Stimulated activated CD4-positive, alpha-beta T cell treated with anti-CD3 and anti-CD28 coated beads, Interleukin-12 subunit alpha, Interleukin-12 subunit beta, amount 100 ng/mL, for 48 hours (primary cell): ENCODE results near the gene SYNJ2.

Experiments used
- DNase-seq, 3 donors: peaks; one replicate each; pipeline ENCODE4 v3.0.0-alpha.2; 2020; ENCODE audit warnings: low read depth in 2 of 3, low spot score in 1 of 3

Gene SYNJ2

GRCh38 chr6:158072083-158072721, 90.5 kb downstream of the SYNJ2 start:
- DNase-seq, result peak; percentile 42 to 66 (median 56)

DNA sequence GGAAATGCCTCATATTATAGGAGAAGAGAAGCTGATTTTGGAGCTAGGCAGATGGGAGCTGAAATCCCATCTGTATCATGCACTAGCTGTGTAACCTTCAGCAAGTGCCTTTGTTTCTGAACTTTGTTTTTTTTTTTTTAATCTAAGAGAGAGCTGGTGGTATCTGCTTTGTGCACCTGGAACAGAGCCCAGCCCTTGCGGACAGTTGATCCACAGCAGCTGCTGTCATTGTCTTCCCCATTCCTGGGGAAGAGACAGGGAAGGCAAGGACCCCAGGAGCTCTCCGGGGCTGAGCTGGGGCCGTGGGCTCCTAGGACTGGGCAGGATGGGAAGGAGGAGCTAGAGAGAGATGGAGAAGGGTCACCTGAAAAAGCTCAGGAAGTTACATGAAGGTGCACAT, 92.1 kb downstream of the SYNJ2 start:
- no peak for DNase-seq

GRCh38 chr6:158076548-158076947, 94.9 kb downstream of the SYNJ2 start:
- DNase-seq, result no peak

- DNase-seq, result no peak
Observed at GRCh38 chr6:158077676-158078075, 96.0 kb downstream of the SYNJ2 start.

- DNase-seq, result no peak
Observed at GRCh38 chr6:158078320-158078719, 96.7 kb downstream of the SYNJ2 start.

GRCh38 chr6:158080849-158081656, 99.4 kb downstream of the SYNJ2 start:
- DNase-seq, result no peak

- DNase-seq, result no peak
Observed at GRCh38 chr6:158081657-158081935, 99.9 kb downstream of the SYNJ2 start.

DNA sequence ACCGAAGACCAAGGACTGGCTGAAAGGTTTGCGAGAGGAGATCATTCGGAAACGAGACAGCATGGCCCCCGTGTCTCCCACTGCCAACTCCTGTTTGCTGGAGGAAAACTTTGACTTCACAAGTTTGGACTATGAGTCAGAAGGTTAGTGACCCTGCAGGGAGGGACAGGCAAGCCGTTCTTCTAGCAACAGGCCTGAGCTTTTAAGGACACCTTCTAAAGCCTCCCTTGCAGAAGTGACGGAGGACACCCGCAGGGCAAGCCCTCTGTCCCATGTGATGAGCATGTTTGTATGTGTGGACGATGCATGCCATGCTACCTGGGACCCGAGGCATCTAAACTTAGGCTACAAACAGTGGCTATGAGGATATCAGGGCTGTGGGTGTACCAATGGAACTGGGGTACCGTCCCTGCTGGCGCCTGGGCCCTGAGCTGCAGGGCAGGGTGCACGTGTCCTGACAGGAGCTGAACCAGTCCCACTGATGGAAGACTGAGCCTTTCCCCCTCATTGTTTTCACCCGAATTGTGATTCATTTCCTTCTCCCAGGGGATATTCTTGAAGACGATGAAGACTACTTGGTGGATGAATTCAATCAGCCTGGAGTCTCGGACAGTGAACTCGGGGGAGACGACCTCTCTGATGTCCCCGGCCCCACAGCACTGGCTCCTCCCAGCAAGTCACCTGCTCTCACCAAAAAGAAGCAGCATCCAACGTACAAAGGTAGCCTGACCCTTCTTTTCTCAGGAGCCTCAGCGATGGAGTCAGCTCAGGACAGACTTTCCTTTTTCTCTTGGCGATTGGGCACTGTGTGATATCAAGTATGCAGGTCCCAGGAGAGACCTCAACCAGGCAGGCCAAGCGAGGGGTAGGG, 102.0 kb downstream of the SYNJ2 start:
- DNase-seq, result no peak

- DNase-seq, result no peak
Observed at GRCh38 chr6:158085261-158086053, 103.8 kb downstream of the SYNJ2 start.

- no peak for DNase-seq
Observed at GRCh38 chr6:158086054-158086503, 104.4 kb downstream of the SYNJ2 start.

DNA sequence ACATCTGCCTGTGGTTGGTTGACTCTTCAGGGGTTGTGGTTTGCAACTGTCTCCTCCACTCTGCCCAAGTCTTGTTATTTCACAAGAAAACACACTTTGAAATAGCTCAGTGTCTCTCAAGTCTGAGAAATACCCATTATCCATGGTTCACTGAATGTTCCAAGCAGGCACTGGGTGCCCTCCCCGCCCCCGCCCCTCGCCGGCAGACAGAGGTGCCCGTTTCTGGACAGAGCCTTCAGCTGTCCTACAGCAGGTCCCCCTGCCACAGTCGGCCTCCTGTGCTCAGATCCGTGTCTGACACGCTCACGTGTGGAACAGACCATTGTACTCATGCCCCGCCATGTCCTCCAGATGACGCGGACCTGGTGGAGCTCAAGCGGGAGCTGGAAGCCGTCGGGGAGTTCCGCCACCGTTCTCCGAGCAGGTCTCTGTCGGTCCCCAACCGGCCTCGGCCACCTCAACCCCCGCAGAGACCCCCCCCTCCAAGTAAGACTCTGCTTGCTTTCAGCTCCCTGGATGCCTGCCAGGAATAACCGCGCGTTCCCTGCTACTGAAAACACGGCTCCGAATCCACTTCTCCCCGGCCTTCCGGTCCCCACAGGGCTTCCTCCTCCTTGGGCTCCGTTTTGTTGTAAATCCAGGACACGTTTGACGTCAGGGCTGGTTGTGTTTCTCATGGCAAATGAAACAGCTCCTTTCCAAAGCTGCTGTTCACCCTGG, 105.0 kb downstream of the SYNJ2 start:
- no peak for DNase-seq

- DNase-seq, result no peak
Observed at GRCh38 chr6:158087224-158087867, 105.7 kb downstream of the SYNJ2 start.

DNA sequence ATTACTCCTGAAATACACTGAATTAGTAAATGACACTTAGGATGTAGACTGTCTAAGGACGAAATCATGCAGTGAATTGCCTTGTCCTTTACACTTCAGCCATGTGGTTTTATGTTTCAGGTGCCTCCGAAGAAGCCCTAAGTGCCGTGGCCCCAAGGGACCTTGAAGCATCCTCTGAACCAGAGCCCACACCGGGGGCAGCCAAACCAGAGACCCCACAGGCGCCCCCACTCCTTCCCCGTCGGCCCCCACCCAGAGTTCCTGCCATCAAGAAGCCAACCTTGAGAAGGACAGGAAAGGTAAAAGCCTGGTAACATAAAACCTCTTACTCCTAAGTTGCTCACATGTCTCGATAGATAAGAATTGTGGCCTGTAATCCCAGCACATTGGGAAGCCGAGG, 111.1 kb downstream of the SYNJ2 start:
- DNase-seq, result no peak

- no peak for DNase-seq
Observed at GRCh38 chr6:158095031-158095430, 113.4 kb downstream of the SYNJ2 start.

DNA sequence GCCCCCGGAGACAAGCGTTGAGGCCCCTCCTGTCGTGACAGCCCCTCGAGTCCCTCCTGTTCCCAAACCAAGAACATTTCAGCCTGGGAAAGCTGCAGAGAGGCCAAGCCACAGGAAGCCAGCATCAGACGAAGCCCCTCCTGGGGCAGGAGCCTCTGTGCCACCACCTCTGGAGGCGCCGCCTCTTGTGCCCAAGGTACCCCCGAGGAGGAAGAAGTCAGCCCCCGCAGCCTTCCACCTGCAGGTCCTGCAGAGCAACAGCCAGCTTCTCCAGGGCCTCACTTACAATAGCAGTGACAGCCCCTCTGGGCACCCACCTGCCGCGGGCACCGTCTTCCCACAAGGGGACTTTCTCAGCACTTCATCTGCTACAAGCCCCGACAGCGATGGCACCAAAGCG, 114.0 kb downstream of the SYNJ2 start:
- DNase-seq, result no peak

DNA sequence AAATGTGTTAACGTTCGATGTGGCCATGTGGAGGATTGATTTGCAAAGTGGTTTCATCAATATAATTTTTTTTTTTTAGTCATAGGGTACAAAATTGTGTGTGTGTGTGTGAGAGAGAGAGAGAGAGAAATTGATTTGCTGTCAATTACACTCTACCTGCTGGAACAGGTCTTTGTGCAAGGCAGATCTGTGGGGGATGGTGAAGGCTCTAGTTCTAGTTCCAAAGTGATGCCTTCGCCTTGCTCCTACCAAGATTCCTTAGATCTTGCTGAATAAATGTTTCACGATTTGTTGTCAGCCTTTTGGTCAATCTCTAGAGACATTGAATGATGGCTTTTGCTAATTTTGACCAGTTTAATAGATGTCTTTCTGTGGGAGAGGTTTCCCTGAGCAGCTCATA, 121.6 kb downstream of the SYNJ2 start:
- no peak for DNase-seq

- no peak for DNase-seq
Observed at GRCh38 chr6:158104696-158105095, 123.0 kb downstream of the SYNJ2 start.

DNA sequence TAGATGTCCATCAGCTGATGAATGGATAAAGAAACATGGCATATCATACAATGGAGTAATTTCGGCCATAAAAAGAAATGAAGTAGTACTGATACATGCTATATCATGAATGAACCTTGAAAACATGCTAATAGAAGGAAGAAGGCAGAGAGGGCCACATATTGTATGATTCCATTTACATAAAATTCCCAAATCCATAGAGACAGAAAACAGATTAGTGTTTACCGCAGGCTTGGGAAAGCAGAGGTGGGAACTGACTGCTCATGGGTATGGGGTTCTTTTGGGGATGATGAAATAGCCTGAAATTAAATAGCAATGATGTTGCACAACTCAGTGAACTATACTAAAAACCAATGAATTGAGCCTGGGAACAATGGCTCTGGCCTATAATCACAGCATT, 128.1 kb downstream of the SYNJ2 start:
- no peak for DNase-seq

GRCh38 chr6:158110986-158111385, 129.3 kb downstream of the SYNJ2 start:
- DNase-seq, result no peak

DNA sequence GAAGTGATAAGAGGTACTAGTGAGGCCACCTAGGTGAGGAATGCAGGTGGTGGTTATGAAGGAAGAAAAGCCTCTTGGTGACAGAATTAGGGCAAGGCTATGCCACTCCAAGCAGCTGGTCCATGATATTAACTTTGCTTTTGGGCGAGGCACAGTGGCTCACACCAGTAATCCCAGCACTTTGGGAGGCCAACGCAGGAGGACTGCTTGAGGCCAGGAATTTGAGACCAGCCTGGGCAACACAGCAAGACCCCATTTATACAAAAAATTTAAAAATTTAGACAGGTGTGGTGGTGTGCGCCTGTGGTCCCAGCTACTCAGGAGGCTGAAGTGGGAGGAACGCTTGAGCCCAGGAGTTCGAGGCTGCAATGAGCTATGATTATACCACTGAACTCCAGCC, 130.3 kb downstream of the SYNJ2 start:
- DNase-seq, result no peak
